ENCODE results near the gene UACA.

UACA gene

GRCh38 chr15:70783041-70783440, 19.7 kb upstream of the UACA start:
- H4K20me1 ChIP-seq (ENCODE audit: insufficient read depth, low read length), result no peaks in the 10 kb centered on the region
- no peak overlapping the region for H3K27ac ChIP-seq (ENCODE audit: low read length)
- no peak overlapping the region for H2AFZ ChIP-seq (ENCODE audit: low read depth, low read length)
- H3K9me3 ChIP-seq (ENCODE audit: insufficient read depth, low read length), result no peaks in the 10 kb centered on the region
- no peak overlapping the region for H3K9ac ChIP-seq (ENCODE audit: low read length)
- TF ChIP-seq CTCF (IDR thresholded peaks at IDR 0.05; ENCODE audit: low read depth, low read length) (no peak), EZH2phosphoT487 (IDR thresholded peaks at IDR 0.05; ENCODE audit: low read depth) (no peak)
- H3K36me3 ChIP-seq (replicated peaks; ENCODE audit: low read depth, low read length), result no peaks in the 10 kb centered on the region
- no peak overlapping the region for H3K4me2 ChIP-seq (ENCODE audit: low read length)
- peaks cover 37% of the 10 kb centered on the region for H3K27me3 ChIP-seq (ENCODE audit: low read depth, low read length)
- H3K4me3 ChIP-seq (ENCODE audit: low read length), result no peak overlapping the region
- no peaks in the 10 kb centered on the region for H3K79me2 ChIP-seq (ENCODE audit: low read length)
- H3K4me1 ChIP-seq (ENCODE audit: low read length), result no peaks in the 10 kb centered on the region

GRCh38 chr15:70781236-70781635, 17.9 kb upstream of the UACA start:
- no peaks in the 10 kb centered on the region for H3K79me2 ChIP-seq (ENCODE audit: low read length)
- no peak for TF ChIP-seq CTCF (IDR thresholded peaks at IDR 0.05; ENCODE audit: low read depth, low read length)
- TF ChIP-seq EZH2phosphoT487 (IDR thresholded peaks at IDR 0.05; ENCODE audit: low read depth), result no peak
- H3K9ac ChIP-seq (ENCODE audit: low read length), result no peak overlapping the region
- H2AFZ ChIP-seq (ENCODE audit: low read depth, low read length), result no peak overlapping the region
- H3K4me2 ChIP-seq (ENCODE audit: low read length), result no peak overlapping the region
- H3K27me3 ChIP-seq (ENCODE audit: low read depth, low read length), result peaks cover 32% of the 10 kb centered on the region
- H3K9me3 ChIP-seq (ENCODE audit: insufficient read depth, low read length), result no peaks in the 10 kb centered on the region
- H3K27ac ChIP-seq (ENCODE audit: low read length), result no peak overlapping the region
- no peaks in the 10 kb centered on the region for H4K20me1 ChIP-seq (ENCODE audit: insufficient read depth, low read length)
- H3K4me3 ChIP-seq (ENCODE audit: low read length), result no peak overlapping the region
- H3K4me1 ChIP-seq (ENCODE audit: low read length), result peaks cover 8% of the 10 kb centered on the region
- no peaks in the 10 kb centered on the region for H3K36me3 ChIP-seq (replicated peaks; ENCODE audit: low read depth, low read length)

- Histone ChIP-seq H3K4me2 (ENCODE audit: low read length) (no peak overlapping the region), H3K27me3 (ENCODE audit: low read depth, low read length) (peaks cover 26% of the 10 kb centered on the region), H2AFZ (ENCODE audit: low read depth, low read length) (no peak overlapping the region), H3K27ac (ENCODE audit: low read length) (no peak overlapping the region), H3K79me2 (ENCODE audit: low read length) (no peaks in the 10 kb centered on the region), H3K4me1 (ENCODE audit: low read length) (peaks cover 8% of the 10 kb centered on the region), H3K9me3 (ENCODE audit: insufficient read depth, low read length) (no peaks in the 10 kb centered on the region), H3K4me3 (ENCODE audit: low read length) (no peak overlapping the region), H3K9ac (ENCODE audit: low read length) (no peak overlapping the region), H3K36me3 (replicated peaks; ENCODE audit: low read depth, low read length) (no peaks in the 10 kb centered on the region), H4K20me1 (ENCODE audit: insufficient read depth, low read length) (no peaks in the 10 kb centered on the region)
- TF ChIP-seq CTCF (IDR thresholded peaks at IDR 0.05; ENCODE audit: low read depth, low read length) (no peak), EZH2phosphoT487 (IDR thresholded peaks at IDR 0.05; ENCODE audit: low read depth) (no peak)
These were observed 15.1 kb upstream of the UACA start for GRCh38 chr15:70778258-70779076.

- H3K27ac ChIP-seq (ENCODE audit: low read length), result no peak overlapping the region
- no peak overlapping the region for H3K9ac ChIP-seq (ENCODE audit: low read length)
- TF ChIP-seq EZH2phosphoT487 (IDR thresholded peaks at IDR 0.05; ENCODE audit: low read depth) (no peak), CTCF (IDR thresholded peaks at IDR 0.05; ENCODE audit: low read depth, low read length) (no peak)
- H3K36me3 ChIP-seq (replicated peaks; ENCODE audit: low read depth, low read length), result no peaks in the 10 kb centered on the region
- H3K4me3 ChIP-seq (ENCODE audit: low read length), result no peak overlapping the region
- H3K4me2 ChIP-seq (ENCODE audit: low read length), result peak overlapping the region; percentile 26; the same call in 1 of the 2 replicates
- H3K9me3 ChIP-seq (ENCODE audit: insufficient read depth, low read length), result no peaks in the 10 kb centered on the region
- no peaks in the 10 kb centered on the region for H3K79me2 ChIP-seq (ENCODE audit: low read length)
- peaks cover 8% of the 10 kb centered on the region for H3K4me1 ChIP-seq (ENCODE audit: low read length)
- no peaks in the 10 kb centered on the region for H4K20me1 ChIP-seq (ENCODE audit: insufficient read depth, low read length)
- peaks cover 18% of the 10 kb centered on the region; the same call in 1 of the 2 replicates for H3K27me3 ChIP-seq (ENCODE audit: low read depth, low read length)
- no peak overlapping the region for H2AFZ ChIP-seq (ENCODE audit: low read depth, low read length)
These were observed 14.0 kb upstream of the UACA start for GRCh38 chr15:70777170-70777926.

Measured in OCI-LY3 (cell line).